Measurements from ENCODE around the gene COLEC11. TPM values are rescaled to one million over a fixed set of nuclear protein-coding genes. Genes with fewer than 3 reads are reported as not detected.

COLEC11 gene
- total and polyA plus RNA-seq, 2 of the 13 experiments (the other 11 are each of a cell fraction or from before 2014, with no cell fraction given), result 1.5 to 3.0 TPM

DNA sequence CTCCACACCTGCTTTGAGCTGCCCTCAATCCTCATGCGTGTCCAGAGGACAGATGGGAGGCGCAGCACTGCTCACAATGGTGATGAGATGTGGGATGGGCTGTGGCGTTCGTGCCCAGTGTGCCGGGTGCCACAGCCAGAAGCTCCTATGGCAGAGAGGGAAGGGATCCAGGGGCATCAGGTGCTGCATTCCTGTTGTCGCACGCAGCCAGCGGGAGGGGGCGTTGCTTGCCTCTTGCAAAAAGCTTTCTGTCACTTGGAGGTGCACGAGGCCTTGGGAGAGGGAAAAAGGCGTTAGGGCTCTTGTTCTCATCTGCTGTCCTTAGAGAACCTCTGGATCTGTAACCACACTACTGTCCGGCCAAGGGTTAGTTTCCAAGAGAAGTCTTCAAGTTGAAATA is 33.9 kb downstream of the COLEC11 start (continued):
- TF ChIP-seq ZNF547 (CRISPR knock-in tag; IDR thresholded peaks at IDR 0.05), result no peak
- no peak for TF ChIP-seq HES4 (CRISPR knock-in tag; IDR thresholded peaks at IDR 0.05; ENCODE audit: borderline replicate concordance)
- no peak for TF ChIP-seq ZNF343 (CRISPR knock-in tag; IDR thresholded peaks at IDR 0.05)
- no peak for TF ChIP-seq ZFY (CRISPR knock-in tag; IDR thresholded peaks at IDR 0.05)
- TF ChIP-seq PHF8 (CRISPR knock-in tag; IDR thresholded peaks at IDR 0.05), result no peak
- TF ChIP-seq ZNF724P (CRISPR knock-in tag; IDR thresholded peaks at IDR 0.05; ENCODE audit: borderline replicate concordance), result no peak
- TF ChIP-seq, protein P1, sequence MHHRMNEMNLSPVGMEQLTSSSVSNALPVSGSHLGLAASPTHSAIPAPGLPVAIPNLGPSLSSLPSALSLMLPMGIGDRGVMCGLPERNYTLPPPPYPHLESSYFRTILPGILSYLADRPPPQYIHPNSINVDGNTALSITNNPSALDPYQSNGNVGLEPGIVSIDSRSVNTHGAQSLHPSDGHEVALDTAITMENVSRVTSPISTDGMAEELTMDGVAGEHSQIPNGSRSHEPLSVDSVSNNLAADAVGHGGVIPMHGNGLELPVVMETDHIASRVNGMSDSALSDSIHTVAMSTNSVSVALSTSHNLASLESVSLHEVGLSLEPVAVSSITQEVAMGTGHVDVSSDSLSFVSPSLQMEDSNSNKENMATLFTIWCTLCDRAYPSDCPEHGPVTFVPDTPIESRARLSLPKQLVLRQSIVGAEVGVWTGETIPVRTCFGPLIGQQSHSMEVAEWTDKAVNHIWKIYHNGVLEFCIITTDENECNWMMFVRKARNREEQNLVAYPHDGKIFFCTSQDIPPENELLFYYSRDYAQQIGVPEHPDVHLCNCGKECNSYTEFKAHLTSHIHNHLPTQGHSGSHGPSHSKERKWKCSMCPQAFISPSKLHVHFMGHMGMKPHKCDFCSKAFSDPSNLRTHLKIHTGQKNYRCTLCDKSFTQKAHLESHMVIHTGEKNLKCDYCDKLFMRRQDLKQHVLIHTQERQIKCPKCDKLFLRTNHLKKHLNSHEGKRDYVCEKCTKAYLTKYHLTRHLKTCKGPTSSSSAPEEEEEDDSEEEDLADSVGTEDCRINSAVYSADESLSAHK (CRISPR knock-in tag; IDR thresholded peaks at IDR 0.05; ENCODE audit: borderline replicate concordance), result no peak
- TF ChIP-seq STAG1 (CRISPR knock-in tag; IDR thresholded peaks at IDR 0.05), result peak; percentile 70
- TF ChIP-seq JARID2 (CRISPR knock-in tag; IDR thresholded peaks at IDR 0.05; ENCODE audit: insufficient replicate concordance), result no peak
- TF ChIP-seq ZNF598 (CRISPR knock-in tag; IDR thresholded peaks at IDR 0.05; ENCODE audit: borderline replicate concordance), result no peak
- TF ChIP-seq, protein P2, sequence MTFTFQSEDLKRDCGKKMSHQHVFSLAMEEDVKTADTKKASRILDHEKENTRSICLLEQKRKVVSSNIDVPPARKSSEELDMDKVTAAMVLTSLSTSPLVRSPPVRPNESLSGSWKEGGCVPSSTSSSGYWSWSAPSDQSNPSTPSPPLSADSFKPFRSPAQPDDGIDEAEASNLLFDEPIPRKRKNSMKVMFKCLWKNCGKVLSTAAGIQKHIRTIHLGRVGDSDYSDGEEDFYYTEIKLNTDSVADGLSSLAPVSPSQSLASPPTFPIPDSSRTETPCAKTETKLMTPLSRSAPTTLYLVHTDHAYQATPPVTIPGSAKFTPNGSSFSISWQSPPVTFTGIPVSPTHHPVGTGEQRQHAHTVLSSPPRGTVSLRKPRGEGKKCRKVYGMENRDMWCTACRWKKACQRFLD (CRISPR knock-in tag; IDR thresholded peaks at IDR 0.05; ENCODE audit: borderline replicate concordance), result no peak
- peak; percentile 87 for TF ChIP-seq TEAD3 (CRISPR knock-in tag; optimal IDR thresholded peaks at IDR 0.05; ENCODE audit: borderline replicate concordance)
- TF ChIP-seq ZNF44 (CRISPR knock-in tag; IDR thresholded peaks at IDR 0.05), result no peak
- TF ChIP-seq, protein P3, sequence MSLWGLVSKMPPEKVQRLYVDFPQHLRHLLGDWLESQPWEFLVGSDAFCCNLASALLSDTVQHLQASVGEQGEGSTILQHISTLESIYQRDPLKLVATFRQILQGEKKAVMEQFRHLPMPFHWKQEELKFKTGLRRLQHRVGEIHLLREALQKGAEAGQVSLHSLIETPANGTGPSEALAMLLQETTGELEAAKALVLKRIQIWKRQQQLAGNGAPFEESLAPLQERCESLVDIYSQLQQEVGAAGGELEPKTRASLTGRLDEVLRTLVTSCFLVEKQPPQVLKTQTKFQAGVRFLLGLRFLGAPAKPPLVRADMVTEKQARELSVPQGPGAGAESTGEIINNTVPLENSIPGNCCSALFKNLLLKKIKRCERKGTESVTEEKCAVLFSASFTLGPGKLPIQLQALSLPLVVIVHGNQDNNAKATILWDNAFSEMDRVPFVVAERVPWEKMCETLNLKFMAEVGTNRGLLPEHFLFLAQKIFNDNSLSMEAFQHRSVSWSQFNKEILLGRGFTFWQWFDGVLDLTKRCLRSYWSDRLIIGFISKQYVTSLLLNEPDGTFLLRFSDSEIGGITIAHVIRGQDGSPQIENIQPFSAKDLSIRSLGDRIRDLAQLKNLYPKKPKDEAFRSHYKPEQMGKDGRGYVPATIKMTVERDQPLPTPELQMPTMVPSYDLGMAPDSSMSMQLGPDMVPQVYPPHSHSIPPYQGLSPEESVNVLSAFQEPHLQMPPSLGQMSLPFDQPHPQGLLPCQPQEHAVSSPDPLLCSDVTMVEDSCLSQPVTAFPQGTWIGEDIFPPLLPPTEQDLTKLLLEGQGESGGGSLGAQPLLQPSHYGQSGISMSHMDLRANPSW (CRISPR knock-in tag; IDR thresholded peaks at IDR 0.05; ENCODE audit: borderline replicate concordance), result no peak
- TF ChIP-seq ZBTB38 (CRISPR knock-in tag; IDR thresholded peaks at IDR 0.05), result no peak
- TF ChIP-seq, protein P4, sequence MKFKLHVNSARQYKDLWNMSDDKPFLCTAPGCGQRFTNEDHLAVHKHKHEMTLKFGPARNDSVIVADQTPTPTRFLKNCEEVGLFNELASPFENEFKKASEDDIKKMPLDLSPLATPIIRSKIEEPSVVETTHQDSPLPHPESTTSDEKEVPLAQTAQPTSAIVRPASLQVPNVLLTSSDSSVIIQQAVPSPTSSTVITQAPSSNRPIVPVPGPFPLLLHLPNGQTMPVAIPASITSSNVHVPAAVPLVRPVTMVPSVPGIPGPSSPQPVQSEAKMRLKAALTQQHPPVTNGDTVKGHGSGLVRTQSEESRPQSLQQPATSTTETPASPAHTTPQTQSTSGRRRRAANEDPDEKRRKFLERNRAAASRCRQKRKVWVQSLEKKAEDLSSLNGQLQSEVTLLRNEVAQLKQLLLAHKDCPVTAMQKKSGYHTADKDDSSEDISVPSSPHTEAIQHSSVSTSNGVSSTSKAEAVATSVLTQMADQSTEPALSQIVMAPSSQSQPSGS (CRISPR knock-in tag; IDR thresholded peaks at IDR 0.05), result no peak
- no peak for TF ChIP-seq HMGA1 (CRISPR knock-in tag; conservative IDR thresholded peaks at IDR 0.05)
- TF ChIP-seq ZNF776 (CRISPR knock-in tag; IDR thresholded peaks at IDR 0.05), result no peak
- no peak for TF ChIP-seq HNRNPK (IDR thresholded peaks at IDR 0.05; ENCODE audit: low read depth, low read length, poor library complexity, severe bottlenecking)
- TF ChIP-seq, protein P5, sequence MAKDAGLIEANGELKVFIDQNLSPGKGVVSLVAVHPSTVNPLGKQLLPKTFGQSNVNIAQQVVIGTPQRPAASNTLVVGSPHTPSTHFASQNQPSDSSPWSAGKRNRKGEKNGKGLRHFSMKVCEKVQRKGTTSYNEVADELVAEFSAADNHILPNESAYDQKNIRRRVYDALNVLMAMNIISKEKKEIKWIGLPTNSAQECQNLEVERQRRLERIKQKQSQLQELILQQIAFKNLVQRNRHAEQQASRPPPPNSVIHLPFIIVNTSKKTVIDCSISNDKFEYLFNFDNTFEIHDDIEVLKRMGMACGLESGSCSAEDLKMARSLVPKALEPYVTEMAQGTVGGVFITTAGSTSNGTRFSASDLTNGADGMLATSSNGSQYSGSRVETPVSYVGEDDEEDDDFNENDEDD (CRISPR knock-in tag; IDR thresholded peaks at IDR 0.05; ENCODE audit: borderline replicate concordance), result 0 out of 2 replicates have a peak, but pooled peaks have one; percentile 24
